ENCODE results near the gene SPATA2L.

The SPATA2L gene

GRCh38 chr16:89701425-89702406, at the start of gene SPATA2L:
Gene SPATA2L (minus strand): TSS chr16:89701705. CDS start chr16:89701232, 473 bp downstream.
- DNase-seq: peak; percentile 98

GRCh38 chr16:89749637-89750036, 48.1 kb upstream of the SPATA2L start:
- no peak for DNase-seq

- no peak for DNase-seq
Measured at GRCh38 chr16:89748921-89749320, 47.4 kb upstream of the SPATA2L start.

- DNase-seq: no peak
Measured at GRCh38 chr16:89748076-89748475, 46.6 kb upstream of the SPATA2L start.

DNA sequence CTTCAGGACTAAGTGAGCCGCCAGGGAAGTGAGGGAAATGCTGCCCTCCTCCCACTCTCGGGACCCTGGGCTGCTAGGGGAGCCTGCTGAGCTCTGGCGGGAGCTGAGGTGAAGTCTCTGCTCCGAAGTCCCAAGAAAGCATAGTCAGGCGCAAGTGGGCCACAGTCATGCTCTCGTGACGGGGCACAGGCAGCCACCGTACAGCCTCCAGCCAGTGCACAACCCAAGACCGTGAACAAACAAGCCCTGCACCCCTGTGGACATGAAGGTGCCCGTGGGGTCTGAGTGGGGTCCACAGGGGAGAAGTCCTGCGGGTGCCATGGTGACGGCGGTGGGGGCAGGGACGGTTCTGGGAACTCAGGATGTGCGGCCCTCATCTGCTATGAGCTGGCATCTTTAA, 44.5 kb upstream of the SPATA2L start:
- DNase-seq: no peak

GRCh38 chr16:89744813-89745212, 43.3 kb upstream of the SPATA2L start:
- DNase-seq: no peak

DNA sequence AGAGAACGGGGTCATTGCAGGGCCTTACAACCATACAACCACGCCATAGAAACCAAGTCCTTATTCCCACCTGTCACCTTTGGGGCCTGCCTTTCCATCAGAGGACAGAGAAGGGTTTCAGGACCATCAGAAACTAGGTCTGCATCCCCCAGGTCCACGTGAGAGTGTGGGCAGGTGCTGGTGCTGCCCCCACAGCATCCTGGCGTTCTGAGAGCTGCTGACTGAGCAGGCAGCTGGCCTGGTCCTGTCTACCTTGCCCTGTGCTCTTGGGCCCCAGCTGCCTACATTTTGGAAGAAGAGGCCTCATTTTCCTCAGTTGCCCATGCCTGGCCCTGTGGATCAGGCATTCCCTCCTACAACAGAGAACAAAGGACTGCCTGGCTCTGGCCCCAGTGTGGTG, 41.4 kb upstream of the SPATA2L start:
- no peak for DNase-seq

DNA sequence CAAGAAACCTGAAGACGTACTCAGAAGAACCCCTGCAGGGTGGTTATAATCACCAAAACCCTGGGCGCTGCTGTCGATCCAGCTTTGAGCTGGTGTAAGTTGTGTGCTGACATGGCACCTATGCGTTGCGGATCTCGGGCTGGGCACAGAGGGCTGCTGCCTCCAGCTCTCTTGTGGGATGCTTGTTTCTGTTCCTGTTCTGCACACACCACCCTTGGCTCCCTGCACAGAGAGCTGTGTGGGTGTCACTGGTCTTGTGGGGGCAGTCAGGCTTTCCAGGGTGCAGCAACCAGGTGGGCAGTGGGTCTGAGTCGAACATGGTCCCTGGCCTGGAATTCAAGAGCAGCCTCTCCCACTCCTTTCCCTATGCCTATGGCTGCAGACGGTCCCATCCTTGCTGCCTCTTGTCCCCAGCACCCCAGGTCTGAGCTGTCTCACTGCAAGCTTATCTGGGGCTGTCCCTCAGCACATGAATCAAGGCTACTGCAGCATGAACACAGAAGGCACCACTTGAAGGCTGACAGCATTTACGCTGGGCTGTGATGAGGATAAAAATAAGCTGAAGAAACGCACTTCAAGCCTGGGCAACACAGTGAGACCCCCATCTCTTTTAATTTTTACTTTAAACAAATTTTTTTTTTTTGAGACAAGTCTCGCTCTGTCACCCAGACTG, 40.0 kb upstream of the SPATA2L start:
- no peak for DNase-seq

DNA sequence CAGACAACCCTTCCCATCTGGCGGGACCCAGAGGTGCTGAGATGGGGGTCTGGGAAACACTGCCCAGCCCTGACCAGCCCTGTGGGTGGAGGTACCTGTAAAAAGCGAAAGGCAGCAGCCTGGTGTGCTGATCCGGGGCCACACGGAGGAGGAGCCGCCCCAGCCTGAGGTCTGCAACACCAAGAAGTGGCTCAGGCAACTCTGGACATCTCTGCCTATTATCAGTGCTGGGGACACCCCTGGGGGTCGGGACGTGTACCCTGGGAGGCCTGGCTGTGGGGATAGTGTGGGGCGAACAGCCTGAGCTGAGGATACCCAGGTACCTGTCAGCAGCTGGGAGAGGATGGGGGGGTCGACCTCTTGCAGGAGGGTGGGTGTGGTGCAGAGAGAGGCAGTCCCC, 37.9 kb upstream of the SPATA2L start:
- DNase-seq: no peak

GRCh38 chr16:89738538-89739317, 37.2 kb upstream of the SPATA2L start:
- no peak for DNase-seq

GRCh38 chr16:89738072-89738377, 36.5 kb upstream of the SPATA2L start:
- DNase-seq: no peak

- no peak for DNase-seq
Measured at GRCh38 chr16:89737341-89738071, 36.0 kb upstream of the SPATA2L start.

DNA sequence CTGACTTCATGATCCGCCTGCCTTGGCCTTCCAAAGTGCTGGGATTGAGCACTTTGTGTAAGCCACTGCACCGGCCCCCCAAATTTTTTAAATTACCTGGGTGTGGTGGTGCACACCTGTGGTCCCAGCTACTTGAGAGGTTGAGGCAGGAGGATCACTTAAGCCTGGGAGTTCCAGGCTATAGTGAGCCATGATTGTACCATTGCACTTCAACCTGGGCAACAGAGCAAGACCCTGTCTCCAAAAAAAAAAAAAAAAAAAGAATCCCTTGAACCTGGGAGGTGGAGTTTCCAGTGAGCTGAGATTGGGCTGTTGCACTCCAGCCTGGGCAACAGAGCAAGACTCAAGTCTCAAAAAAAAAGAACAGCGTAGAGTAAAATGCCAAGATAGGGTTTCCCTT, 35.0 kb upstream of the SPATA2L start:
- DNase-seq: no peak

DNA sequence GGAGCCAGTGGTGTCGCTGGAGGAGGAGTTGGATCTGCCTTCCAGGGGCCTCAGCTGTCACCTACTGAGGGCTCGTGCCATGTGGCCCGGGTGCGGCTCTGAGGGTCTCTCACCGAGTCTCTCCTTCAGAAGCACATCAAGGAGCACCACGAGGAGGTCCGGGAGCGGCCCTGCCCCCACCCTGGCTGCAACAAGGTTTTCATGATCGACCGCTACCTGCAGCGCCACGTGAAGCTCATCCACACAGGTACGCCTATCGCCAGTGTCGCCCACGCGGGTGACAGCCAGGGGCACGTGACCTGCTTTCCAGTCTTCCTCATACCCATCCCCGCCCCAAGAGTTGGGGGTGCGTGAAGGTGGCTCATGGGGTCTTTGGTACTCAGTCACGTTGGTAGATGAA, 32.3 kb upstream of the SPATA2L start:
- DNase-seq: no peak

GRCh38 chr16:89733322-89733721, 31.8 kb upstream of the SPATA2L start:
- DNase-seq: no peak

DNA sequence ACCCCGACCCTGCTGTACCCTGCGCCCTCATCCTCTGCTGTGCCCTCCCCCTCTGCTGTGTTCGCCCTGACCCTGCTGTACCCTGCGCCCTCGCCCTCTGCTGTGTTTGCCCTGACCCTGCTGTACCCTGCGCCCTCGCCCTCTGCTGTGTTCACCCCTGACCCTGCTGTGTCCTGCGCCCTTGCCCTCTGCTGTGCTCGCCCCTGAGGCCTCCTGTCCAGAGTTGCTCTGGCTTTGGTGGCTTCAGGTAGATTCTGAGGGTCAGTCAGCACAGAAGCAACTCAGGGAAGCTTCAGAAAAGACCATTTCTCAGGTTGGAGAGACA, 31.4 kb upstream of the SPATA2L start:
- DNase-seq: no peak

GRCh38 chr16:89732142-89732917, 30.8 kb upstream of the SPATA2L start:
- DNase-seq: no peak

GRCh38 chr16:89730610-89731234, 29.2 kb upstream of the SPATA2L start:
- no peak for DNase-seq

DNA sequence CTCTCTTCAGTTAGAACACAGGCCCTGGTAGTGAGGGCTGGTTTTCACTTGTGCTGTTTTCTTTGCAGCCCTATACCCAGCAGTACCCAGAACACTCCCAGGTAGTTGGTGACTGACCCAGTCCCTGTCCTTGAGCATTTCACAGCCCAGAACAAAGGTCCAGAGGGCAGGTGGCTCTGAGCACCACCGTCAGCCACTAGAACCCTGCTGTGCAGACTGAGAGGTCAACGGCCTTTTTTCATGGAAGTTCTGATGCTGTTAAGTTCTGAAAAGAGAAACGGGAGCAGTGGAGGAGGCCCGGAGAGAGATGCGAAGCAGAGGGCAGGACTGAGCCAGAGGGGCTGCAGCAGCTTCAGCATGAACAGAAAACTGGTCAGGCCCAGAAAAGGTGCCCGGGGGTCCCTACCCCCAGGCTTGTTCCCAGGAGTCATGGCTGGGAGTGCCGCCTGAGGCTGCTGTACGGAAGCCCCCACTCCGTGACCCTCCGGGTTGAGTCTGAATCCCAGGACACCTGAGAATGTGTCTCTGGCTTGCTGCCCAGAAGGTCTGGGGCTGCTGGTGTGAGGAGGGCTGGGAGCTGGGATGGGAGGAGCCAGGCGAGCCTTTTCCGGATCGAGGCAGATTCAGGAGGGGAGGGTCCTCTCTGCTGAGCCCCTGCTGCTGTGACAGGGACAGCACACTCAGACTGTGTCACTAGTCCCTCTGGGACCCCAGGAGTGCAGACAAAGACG, 28.5 kb upstream of the SPATA2L start:
- DNase-seq: no peak

DNA sequence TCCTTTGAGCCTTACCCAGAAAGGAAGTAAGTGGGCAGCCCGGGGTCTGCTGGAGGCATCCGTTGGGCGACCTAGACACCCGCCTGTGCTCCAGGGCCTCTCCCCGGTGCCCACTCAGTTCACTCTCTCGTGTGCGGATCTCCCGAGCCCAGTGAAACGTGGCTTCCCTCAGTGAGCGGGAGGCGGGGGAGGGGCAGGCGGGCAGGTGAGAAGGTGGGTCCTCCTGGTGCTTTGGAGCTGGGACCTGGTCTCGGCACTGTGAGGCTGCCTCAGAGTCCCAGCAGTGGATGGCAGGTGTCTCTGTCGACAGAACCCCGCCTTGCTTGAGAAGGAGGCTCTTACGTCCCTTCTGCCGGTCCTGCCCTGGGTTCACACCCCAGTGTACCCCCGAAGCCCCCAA, 27.8 kb upstream of the SPATA2L start:
- no peak for DNase-seq

Measured in activated CD8-positive, alpha-beta memory T cell treated with anti-CD3 and anti-CD28 coated beads, Interleukin-2, amount 50 U/mL, for 4 hours (primary cell).